ENCODE results near the gene C9. TPM values are rescaled to one million over a fixed set of nuclear protein-coding genes. Genes with fewer than 3 reads are reported as not detected.

The C9 gene
- total RNA-seq, 1 donor from 2014 or later = 0.96 TPM

DNA sequence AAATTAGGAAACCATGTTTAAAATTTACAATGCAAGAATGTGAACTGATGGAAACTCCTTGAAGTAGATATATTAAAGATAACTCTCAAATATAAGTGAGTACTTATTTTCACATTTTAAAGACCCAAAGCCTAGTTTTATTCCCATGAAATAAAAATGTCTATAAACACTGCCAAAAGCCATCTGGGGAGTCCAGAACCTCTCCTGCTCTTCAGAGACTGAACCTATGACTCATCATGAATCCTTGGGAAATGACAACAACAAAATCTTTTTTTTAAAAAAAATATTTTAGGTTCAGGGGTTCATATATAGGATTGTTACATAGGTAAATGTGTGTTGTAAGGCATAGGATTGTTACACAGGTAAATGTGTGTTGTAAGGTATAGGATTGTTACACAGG lies 111.1 kb downstream of the C9 start:
- Histone ChIP-seq H3K4me1 (no peaks in the 10 kb centered on the region), H3K27ac (no peak overlapping the region), H3K9me3 (no peaks in the 10 kb centered on the region), H3K4me3 (no peak overlapping the region), H3K36me3 (no peaks in the 10 kb centered on the region), H3K27me3 (no peaks in the 10 kb centered on the region)
- TF ChIP-seq, protein P1, sequence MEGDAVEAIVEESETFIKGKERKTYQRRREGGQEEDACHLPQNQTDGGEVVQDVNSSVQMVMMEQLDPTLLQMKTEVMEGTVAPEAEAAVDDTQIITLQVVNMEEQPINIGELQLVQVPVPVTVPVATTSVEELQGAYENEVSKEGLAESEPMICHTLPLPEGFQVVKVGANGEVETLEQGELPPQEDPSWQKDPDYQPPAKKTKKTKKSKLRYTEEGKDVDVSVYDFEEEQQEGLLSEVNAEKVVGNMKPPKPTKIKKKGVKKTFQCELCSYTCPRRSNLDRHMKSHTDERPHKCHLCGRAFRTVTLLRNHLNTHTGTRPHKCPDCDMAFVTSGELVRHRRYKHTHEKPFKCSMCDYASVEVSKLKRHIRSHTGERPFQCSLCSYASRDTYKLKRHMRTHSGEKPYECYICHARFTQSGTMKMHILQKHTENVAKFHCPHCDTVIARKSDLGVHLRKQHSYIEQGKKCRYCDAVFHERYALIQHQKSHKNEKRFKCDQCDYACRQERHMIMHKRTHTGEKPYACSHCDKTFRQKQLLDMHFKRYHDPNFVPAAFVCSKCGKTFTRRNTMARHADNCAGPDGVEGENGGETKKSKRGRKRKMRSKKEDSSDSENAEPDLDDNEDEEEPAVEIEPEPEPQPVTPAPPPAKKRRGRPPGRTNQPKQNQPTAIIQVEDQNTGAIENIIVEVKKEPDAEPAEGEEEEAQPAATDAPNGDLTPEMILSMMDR (IDR thresholded peaks at IDR 0.05) = no peak
- intact Hi-C loops (cut with DNase I) = no loop called here
- no peak for DNase-seq (ENCODE audit: low spot score in 2 of 2)

DNA sequence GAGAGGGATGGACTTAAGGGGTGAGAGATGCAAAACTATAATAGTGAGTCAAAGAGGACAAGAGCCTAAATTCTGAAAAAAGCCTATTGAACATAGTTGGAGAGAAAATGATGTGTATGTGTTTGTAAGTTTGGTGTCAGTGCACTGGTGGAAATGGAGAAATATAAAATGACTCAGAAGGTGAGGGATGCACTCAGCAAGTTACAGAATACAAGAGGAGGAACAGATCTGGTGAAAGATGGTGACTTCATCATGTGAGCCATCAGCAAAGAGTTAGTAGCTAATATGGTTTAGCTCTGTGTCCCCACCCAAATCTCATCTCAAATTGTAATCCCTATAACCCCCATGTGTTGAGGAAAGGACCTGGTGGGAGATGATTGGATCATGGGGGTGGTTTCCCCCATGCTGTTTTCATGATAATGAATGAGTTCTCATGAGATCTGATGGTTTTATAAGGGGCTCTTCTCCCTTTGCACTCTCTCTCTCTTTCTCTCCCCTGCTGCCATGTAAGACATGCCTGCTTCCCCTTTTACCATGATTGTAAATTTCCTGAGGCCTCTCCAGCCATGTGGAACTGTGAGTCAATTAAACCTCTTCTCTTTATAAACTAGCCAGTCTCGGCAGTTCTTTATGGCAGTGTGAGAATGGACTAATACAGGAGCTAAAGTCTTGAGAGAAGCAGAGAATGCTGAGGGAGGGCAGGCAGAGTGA lies 114.6 kb downstream of the C9 start:
- no peak for DNase-seq (ENCODE audit: low spot score in 2 of 2)
- Histone ChIP-seq H3K4me1 (no peaks in the 10 kb centered on the region), H3K27me3 (no peaks in the 10 kb centered on the region), H3K4me3 (no peak overlapping the region), H3K27ac (no peak overlapping the region), H3K36me3 (no peaks in the 10 kb centered on the region), H3K9me3 (no peaks in the 10 kb centered on the region)
- intact Hi-C loops (cut with DNase I) = no loop called here
- TF ChIP-seq, protein P1 (IDR thresholded peaks at IDR 0.05) = no peak

DNA sequence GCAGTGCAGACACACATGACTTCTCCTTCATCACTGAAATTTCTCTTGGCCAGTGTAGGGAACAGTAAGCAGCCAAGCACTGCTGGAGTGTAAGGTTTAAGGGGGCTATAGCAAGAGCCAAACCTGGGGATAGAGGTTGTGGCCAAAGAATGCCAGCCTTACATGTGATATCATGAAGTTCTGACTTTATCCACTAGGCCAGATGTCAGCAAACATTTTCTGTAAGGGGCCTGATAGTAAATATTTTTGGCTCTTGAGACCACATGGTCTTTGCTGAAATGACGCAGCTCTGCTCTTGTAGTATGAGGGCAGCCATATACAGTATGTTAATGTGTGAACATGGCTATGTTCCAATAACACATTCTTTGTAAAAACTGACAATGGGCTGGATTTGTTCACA lies 115.2 kb downstream of the C9 start:
- DNase-seq (ENCODE audit: low spot score in 2 of 2) = no peak

DNA sequence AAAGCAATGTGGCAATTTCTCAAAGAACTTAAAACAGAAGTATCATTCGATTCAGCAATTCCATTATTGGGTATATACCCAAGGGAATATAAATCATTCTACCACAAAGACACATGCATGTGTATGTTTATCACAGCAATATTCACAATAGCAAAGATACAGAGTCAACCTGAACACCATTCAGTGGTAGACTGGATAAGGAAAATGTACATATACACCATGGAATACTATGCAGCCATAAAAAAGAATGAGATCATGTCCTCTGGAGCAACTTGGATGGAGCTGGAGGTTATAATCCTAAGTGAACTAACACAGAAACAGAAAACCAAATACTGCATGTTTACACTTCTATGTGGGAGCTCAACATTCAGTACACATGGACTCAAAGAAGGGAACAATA lies 123.5 kb downstream of the C9 start:
- TF ChIP-seq, protein P1 (IDR thresholded peaks at IDR 0.05) = no peak
- H3K9me3 ChIP-seq = peaks cover 0 to 15% of the 10 kb centered on the region in 2 donors
- no peaks in the 10 kb centered on the region for H3K36me3 ChIP-seq
- no peaks in the 10 kb centered on the region for H3K4me1 ChIP-seq
- H3K4me3 ChIP-seq = no peak overlapping the region
- intact Hi-C loops (cut with DNase I) = no loop called here
- H3K27ac ChIP-seq = no peak overlapping the region
- H3K27me3 ChIP-seq = no peaks in the 10 kb centered on the region
- no peak for DNase-seq (ENCODE audit: low spot score in 2 of 2)

More for the DNA sequence above, 115.2 kb downstream of the C9 start:
- Histone ChIP-seq H3K4me3 (no peak overlapping the region), H3K27ac (no peak overlapping the region), H3K27me3 (no peaks in the 10 kb centered on the region), H3K9me3 (no peaks in the 10 kb centered on the region), H3K4me1 (no peaks in the 10 kb centered on the region), H3K36me3 (no peaks in the 10 kb centered on the region)
- TF ChIP-seq, protein P1 (IDR thresholded peaks at IDR 0.05) = no peak
- intact Hi-C loops (cut with DNase I) = no loop called here

DNA sequence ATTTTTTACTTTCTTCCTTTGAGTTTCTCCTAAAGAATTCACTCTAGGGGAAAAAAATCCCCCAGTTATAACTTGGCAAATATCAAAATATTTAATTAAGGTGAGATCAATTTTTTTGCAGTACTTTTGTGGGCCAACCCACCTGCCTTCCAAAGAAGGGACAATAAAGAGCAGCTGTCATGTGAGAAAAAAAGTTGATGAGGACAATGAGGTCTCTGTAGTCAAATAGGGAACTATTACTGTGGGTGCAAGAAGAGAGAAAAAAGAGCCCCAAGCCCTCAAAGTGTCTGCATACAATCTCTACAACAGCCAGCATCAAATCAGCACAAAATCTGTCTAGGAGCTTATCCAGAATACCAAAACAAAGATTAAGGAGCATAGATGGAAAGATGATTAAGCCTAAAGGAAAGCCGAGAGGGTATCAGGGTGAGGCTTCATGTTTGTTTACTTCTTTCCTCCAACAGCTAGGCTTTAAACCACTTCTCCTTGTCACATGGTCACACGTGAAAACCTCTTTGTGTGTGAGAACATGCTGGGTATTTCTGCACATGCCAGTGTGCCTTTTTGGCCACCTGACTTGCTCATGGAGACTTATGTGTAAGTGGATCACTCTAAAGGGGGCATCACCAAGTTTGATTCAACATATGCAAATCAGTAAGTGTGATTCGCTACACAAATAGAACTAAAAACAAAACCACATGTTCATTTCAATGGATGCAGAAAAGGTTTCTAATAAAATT lies 125.8 kb downstream of the C9 start:
- no peak overlapping the region for H3K27ac ChIP-seq
- TF ChIP-seq, protein P1 (IDR thresholded peaks at IDR 0.05) = no peak
- H3K9me3 ChIP-seq = peaks cover 0 to 15% of the 10 kb centered on the region in 2 donors
- H3K27me3 ChIP-seq = no peaks in the 10 kb centered on the region
- no peak overlapping the region for H3K4me3 ChIP-seq
- no peak for DNase-seq (ENCODE audit: low spot score in 2 of 2)
- no peaks in the 10 kb centered on the region for H3K4me1 ChIP-seq
- intact Hi-C loops (cut with DNase I) = no loop called here
- no peaks in the 10 kb centered on the region for H3K36me3 ChIP-seq

Data from ascending aorta (tissue), 2 donors.